Neural cell (in vitro differentiated cells): ENCODE measurements around the gene NRXN2. TPM values are rescaled to one million over a fixed set of nuclear protein-coding genes. Genes with fewer than 3 reads are reported as not detected.

Experiments
- H2AFZ ChIP-seq: fragments of 200-600, 300-800 bp; sonication (generic), shearing (Covaris generic); 2 replicates; pipeline ENCODE4 v1.6.0; 2014; ENCODE audit warnings: low read depth, mild to moderate bottlenecking, antibody characterized with exemption, low read length, moderate library complexity
- H3F3A ChIP-seq: fragments of 200-600 bp; shearing (Covaris generic); 2 replicates; pipeline ENCODE4 v1.6.1; 2016; ENCODE audit warnings: mild to moderate bottlenecking, moderate library complexity, mixed read lengths, antibody characterized with exemption, low read length; ENCODE audit not compliant: insufficient read depth, poor library complexity, severe bottlenecking
- H3K27ac ChIP-seq: fragments of 200-600, 300-800 bp; sonication (generic), shearing (Covaris generic); 2 replicates; pipeline ENCODE4 v1.5.1; 2014; ENCODE audit warnings: mild to moderate bottlenecking, low read length, moderate library complexity
- H3K27me3 ChIP-seq: fragments of 300-800, 200-600 bp; sonication (generic), shearing (Covaris generic); 2 replicates; pipeline ENCODE4 v1.6.0; 2014; ENCODE audit warnings: mild to moderate bottlenecking, low read depth, low read length, moderate library complexity; ENCODE audit not compliant: insufficient read depth
- H3K36me3 ChIP-seq: fragments of 300-800, 200-600 bp; sonication (generic), shearing (Covaris generic); 2 replicates; pipeline ENCODE4 v1.5.1; 2014; ENCODE audit warnings: mild to moderate bottlenecking, antibody characterized with exemption, low read length, moderate library complexity; ENCODE audit not compliant: insufficient read depth
- H3K4me2 ChIP-seq: fragments of 300-800, 200-600 bp; sonication (generic), shearing (Covaris generic); 2 replicates; pipeline ENCODE4 v1.6.0; 2014; ENCODE audit warnings: mild to moderate bottlenecking, low read length
- H3K4me3 ChIP-seq: fragments of 300-800, 200-600 bp; sonication (generic), shearing (Covaris generic); 2 replicates; pipeline ENCODE4 v1.5.1; 2014; ENCODE audit warnings: mild to moderate bottlenecking, low read length, moderate library complexity
- H3K79me2 ChIP-seq: fragments of 200-600 bp; shearing (Covaris generic); replicated peaks from 2 replicates; pipeline ENCODE4 v1.6.0; 2014; ENCODE audit warnings: mild to moderate bottlenecking, low read length, moderate library complexity; ENCODE audit not compliant: insufficient read depth
- H3K9ac ChIP-seq: fragments of 300-800, 200-600 bp; sonication (generic), shearing (Covaris generic); 2 replicates; pipeline ENCODE4 v1.6.1; 2016; ENCODE audit warnings: mild to moderate bottlenecking, low read length, mixed read lengths
- H3K9me2 ChIP-seq: fragments of 200-600 bp; shearing (Covaris generic); 2 replicates; pipeline ENCODE4 v1.6.1; 2016; ENCODE audit warnings: mild to moderate bottlenecking, low read length, mixed read lengths; ENCODE audit not compliant: insufficient read depth
- H3K9me3 ChIP-seq: fragments of 200-600, 300-800 bp; sonication (generic), shearing (Covaris generic); 2 replicates; pipeline ENCODE4 v1.6.1; 2016; ENCODE audit warnings: mild to moderate bottlenecking, mixed run types, low read length, moderate library complexity, mixed read lengths
- H4K20me1 ChIP-seq: fragments of 200-600 bp; shearing (Covaris generic); 2 replicates; pipeline ENCODE4 v1.6.1; 2016; ENCODE audit warnings: mild to moderate bottlenecking, mixed run types; ENCODE audit not compliant: insufficient read depth
- EP300 ChIP-seq: fragments of 450-650 bp; conservative IDR thresholded peaks from 2 replicates; pipeline ENCODE4 v1.6.1; 2014; ENCODE audit warnings: antibody characterized with exemption, mild to moderate bottlenecking, moderate library complexity; ENCODE audit not compliant: poor library complexity, severe bottlenecking
- EZH2 ChIP-seq: fragments of 200-600, 300-800 bp; shearing (Covaris generic), sonication (generic); IDR thresholded peaks from 2 replicates; pipeline ENCODE4 v1.6.1; 2014; ENCODE audit warnings: antibody characterized with exemption, low read length, borderline replicate concordance, mild to moderate bottlenecking; ENCODE audit not compliant: insufficient read depth, poor library complexity, severe bottlenecking
- MXI1 ChIP-seq: fragments of 450-650 bp; conservative IDR thresholded peaks from 2 replicates; pipeline ENCODE4 v1.6.1; 2014; ENCODE audit warnings: antibody characterized with exemption, mild to moderate bottlenecking; ENCODE audit not compliant: poor library complexity, severe bottlenecking
- POLR2AphosphoS5 ChIP-seq: IDR thresholded peaks from 2 replicates; pipeline ENCODE4 v1.6.1; 2012
- RAD21 ChIP-seq: fragments of 450-650 bp; conservative IDR thresholded peaks from 2 replicates; pipeline ENCODE4 v1.6.1; 2014; ENCODE audit warnings: antibody characterized with exemption, mild to moderate bottlenecking, moderate library complexity
- SMC3 ChIP-seq: fragments of 450-650 bp; conservative IDR thresholded peaks from 2 replicates; pipeline ENCODE4 v1.6.1; 2014; ENCODE audit warnings: antibody characterized with exemption, mild to moderate bottlenecking, moderate library complexity; ENCODE audit not compliant: poor library complexity
- TAF1 ChIP-seq: IDR thresholded peaks from 2 replicates; pipeline ENCODE4 v1.6.1; 2012; ENCODE audit warnings: low read depth
- polyA plus RNA-seq: library from polyadenylated mRNA; depleted of rRNA; stranded (reverse); fragments of >200 nt; gene quantifications from 2 replicates; pipeline ENCODE4 v1.2.3, GENCODE V29; 2014
- TF ChIP-seq, protein P1 (sequence below): fragments of 450-650 bp; IDR thresholded peaks from 2 replicates; pipeline ENCODE4 v1.5.1; 2014; ENCODE audit warnings: antibody characterized with exemption, mild to moderate bottlenecking, moderate library complexity; ENCODE audit not compliant: poor library complexity, severe bottlenecking
- TF ChIP-seq, protein P2 (sequence below): IDR thresholded peaks from 2 replicates; pipeline ENCODE4 v1.6.1; 2012; ENCODE audit warnings: borderline replicate concordance

Gene NRXN2
- polyA plus RNA-seq, 1 donor from 2014 or later, result 68.0 TPM

DNA sequence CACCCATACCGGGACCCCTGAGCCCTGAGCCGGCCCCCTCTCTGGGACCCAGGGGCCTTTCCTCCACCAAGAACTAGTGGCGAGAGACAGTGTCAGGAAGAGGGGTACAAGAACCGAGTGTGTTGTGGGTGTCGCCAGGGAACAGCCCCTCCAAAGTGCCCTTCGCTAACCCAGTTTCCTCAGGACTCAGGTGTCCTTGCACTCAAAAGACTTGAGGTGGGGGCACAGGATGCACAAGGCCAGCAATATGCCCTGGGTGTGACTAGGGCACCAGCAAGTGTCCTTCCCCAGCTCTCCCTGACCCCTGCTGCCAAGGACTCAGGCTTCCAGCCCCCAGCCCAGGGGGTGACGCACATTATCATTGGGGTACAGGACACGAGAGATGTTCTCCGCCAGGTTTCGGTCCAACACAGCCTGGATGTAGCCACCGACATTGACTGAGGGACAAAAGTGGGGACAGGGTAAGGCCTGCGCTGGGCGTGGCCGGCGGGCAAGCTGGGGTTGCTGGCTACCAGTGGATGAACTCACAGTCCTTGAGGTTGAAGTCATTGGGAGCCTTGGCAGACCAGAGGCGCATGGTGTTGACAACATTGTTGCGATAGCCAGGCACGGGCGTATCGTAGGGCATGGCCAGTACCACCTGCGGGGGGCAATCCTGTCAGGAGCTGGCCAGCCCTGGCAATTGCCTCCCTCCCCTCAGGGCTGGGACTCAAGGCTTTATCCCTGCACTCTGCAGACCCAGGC is 32.1 kb upstream of the NRXN2 start:
- H3K79me2 ChIP-seq, result no peaks in the 10 kb centered on the region
- no peaks in the 10 kb centered on the region for H3F3A ChIP-seq
- H2AFZ ChIP-seq, result no peak overlapping the region
- no peaks in the 10 kb centered on the region for H3K36me3 ChIP-seq
- H3K9me2 ChIP-seq, result no peaks in the 10 kb centered on the region
- H4K20me1 ChIP-seq, result no peaks in the 10 kb centered on the region
- H3K9me3 ChIP-seq, result no peaks in the 10 kb centered on the region
- H3K27me3 ChIP-seq, result no peaks in the 10 kb centered on the region
- TF ChIP-seq SMC3, result no peak
- TF ChIP-seq POLR2AphosphoS5, result no peak
- no peak overlapping the region for H3K4me2 ChIP-seq
- H3K9ac ChIP-seq, result no peak overlapping the region
- H3K27ac ChIP-seq, result no peak overlapping the region
- H3K4me3 ChIP-seq, result no peak overlapping the region

DNA sequence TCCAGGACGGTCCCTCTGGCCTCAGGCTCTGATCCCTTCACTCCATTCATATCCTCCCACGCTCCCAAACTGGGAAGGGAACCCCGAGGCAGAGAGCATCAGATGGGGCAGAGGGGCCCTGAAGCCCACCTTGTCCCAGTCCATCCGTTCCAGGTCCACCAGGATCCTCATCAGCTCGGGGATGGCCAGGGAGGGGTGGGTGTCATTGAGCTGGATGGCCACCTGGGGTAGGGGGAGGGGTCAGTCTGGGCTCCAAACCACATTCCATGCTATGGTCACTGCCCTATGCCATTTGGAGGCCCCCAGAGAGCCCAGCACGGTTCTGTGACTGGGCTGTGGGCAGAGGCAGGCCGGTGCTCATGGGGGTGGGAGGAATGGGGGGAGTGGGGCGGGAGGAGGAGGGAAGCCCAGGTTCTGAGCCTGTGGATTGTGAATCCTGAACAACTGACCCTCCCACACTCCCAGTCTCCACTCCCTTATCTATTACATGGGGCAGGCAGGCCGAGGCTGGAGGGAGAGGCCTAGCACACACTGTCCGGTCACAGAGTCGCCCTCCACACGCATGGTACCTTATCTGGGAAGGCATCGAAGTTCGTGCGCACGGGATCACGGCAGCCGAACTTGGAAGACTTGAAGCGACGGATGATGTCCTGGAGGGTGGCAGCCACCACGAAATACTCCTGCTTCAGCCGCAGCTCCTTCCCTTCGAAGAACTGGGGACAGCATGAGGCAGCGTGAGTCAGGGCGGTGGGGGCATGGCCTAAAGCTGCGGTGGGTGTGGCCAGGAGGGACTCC is 31.3 kb upstream of the NRXN2 start:
- H3K79me2 ChIP-seq, result no peaks in the 10 kb centered on the region
- H3K9ac ChIP-seq, result no peak overlapping the region
- no peaks in the 10 kb centered on the region for H3K9me2 ChIP-seq
- H4K20me1 ChIP-seq, result no peaks in the 10 kb centered on the region
- no peaks in the 10 kb centered on the region for H3K36me3 ChIP-seq
- no peak for TF ChIP-seq MXI1
- no peak for TF ChIP-seq EZH2
- no peak for TF ChIP-seq SMC3
- no peak for TF ChIP-seq RAD21
- TF ChIP-seq, protein P1, sequence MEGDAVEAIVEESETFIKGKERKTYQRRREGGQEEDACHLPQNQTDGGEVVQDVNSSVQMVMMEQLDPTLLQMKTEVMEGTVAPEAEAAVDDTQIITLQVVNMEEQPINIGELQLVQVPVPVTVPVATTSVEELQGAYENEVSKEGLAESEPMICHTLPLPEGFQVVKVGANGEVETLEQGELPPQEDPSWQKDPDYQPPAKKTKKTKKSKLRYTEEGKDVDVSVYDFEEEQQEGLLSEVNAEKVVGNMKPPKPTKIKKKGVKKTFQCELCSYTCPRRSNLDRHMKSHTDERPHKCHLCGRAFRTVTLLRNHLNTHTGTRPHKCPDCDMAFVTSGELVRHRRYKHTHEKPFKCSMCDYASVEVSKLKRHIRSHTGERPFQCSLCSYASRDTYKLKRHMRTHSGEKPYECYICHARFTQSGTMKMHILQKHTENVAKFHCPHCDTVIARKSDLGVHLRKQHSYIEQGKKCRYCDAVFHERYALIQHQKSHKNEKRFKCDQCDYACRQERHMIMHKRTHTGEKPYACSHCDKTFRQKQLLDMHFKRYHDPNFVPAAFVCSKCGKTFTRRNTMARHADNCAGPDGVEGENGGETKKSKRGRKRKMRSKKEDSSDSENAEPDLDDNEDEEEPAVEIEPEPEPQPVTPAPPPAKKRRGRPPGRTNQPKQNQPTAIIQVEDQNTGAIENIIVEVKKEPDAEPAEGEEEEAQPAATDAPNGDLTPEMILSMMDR, result no peak
- TF ChIP-seq TAF1, result no peak
- TF ChIP-seq, protein P2, sequence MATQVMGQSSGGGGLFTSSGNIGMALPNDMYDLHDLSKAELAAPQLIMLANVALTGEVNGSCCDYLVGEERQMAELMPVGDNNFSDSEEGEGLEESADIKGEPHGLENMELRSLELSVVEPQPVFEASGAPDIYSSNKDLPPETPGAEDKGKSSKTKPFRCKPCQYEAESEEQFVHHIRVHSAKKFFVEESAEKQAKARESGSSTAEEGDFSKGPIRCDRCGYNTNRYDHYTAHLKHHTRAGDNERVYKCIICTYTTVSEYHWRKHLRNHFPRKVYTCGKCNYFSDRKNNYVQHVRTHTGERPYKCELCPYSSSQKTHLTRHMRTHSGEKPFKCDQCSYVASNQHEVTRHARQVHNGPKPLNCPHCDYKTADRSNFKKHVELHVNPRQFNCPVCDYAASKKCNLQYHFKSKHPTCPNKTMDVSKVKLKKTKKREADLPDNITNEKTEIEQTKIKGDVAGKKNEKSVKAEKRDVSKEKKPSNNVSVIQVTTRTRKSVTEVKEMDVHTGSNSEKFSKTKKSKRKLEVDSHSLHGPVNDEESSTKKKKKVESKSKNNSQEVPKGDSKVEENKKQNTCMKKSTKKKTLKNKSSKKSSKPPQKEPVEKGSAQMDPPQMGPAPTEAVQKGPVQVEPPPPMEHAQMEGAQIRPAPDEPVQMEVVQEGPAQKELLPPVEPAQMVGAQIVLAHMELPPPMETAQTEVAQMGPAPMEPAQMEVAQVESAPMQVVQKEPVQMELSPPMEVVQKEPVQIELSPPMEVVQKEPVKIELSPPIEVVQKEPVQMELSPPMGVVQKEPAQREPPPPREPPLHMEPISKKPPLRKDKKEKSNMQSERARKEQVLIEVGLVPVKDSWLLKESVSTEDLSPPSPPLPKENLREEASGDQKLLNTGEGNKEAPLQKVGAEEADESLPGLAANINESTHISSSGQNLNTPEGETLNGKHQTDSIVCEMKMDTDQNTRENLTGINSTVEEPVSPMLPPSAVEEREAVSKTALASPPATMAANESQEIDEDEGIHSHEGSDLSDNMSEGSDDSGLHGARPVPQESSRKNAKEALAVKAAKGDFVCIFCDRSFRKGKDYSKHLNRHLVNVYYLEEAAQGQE, result no peak
- no peak for TF ChIP-seq EP300
- TF ChIP-seq POLR2AphosphoS5, result no peak
- no peak overlapping the region for H3K27ac ChIP-seq
- no peak overlapping the region for H2AFZ ChIP-seq
- H3F3A ChIP-seq, result no peaks in the 10 kb centered on the region
- no peaks in the 10 kb centered on the region for H3K27me3 ChIP-seq
- H3K4me3 ChIP-seq, result no peak overlapping the region
- H3K4me2 ChIP-seq, result no peak overlapping the region
- no peaks in the 10 kb centered on the region for H3K9me3 ChIP-seq
